ENCODE data around the gene GJB5.

DNA sequence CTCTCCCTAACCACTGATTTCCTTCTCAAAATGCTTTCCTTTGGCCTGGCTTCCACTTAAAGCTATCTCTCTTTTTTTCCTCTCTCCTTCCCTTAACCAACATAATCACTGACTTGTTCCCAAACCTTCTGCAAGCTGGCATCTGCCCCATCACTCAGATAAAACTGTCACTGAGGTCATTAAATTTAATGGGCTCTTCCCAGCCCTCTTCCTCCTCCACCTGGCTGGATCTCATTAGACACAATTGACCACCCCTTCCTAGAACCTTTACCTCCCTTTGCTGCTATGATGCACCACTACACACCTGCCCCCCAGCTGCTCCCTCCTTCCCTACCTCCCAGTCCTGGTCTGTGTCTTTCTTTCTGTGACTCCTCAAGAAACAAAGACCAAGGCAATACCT lies 44.0 kb upstream of the GJB5 start:
- TF ChIP-seq, protein P1, sequence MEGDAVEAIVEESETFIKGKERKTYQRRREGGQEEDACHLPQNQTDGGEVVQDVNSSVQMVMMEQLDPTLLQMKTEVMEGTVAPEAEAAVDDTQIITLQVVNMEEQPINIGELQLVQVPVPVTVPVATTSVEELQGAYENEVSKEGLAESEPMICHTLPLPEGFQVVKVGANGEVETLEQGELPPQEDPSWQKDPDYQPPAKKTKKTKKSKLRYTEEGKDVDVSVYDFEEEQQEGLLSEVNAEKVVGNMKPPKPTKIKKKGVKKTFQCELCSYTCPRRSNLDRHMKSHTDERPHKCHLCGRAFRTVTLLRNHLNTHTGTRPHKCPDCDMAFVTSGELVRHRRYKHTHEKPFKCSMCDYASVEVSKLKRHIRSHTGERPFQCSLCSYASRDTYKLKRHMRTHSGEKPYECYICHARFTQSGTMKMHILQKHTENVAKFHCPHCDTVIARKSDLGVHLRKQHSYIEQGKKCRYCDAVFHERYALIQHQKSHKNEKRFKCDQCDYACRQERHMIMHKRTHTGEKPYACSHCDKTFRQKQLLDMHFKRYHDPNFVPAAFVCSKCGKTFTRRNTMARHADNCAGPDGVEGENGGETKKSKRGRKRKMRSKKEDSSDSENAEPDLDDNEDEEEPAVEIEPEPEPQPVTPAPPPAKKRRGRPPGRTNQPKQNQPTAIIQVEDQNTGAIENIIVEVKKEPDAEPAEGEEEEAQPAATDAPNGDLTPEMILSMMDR (IDR thresholded peaks at IDR 0.05), result no peak
- no peak for TF ChIP-seq EP300 (IDR thresholded peaks at IDR 0.05)
- no peak for TF ChIP-seq POLR2A (IDR thresholded peaks at IDR 0.05)
